Panc1 (cell line): ENCODE results near the gene EFL1.
A peak's percentile ranks its signal among the peaks of the same experiment; 100 is the strongest.

Experiments
- CTCF ChIP-seq: fragments of 450-650 bp; IDR thresholded peaks from 2 replicates; pipeline ENCODE4 v1.5.1; 2017; ENCODE audit warnings: mild to moderate bottlenecking
- POLR2AphosphoS5 ChIP-seq: IDR thresholded peaks from 2 replicates; pipeline ENCODE4 v1.6.1; 2012; ENCODE audit warnings: mild to moderate bottlenecking, low read depth, low read length, moderate library complexity

- no peak for TF ChIP-seq POLR2AphosphoS5
- peak; percentile 98 for TF ChIP-seq CTCF
Measured at GRCh38 chr15:82108489-82109078, 153.9 kb downstream of the EFL1 start.
